Transverse colon (tissue), 4 donors: Measurements from ENCODE around the gene CDK14. TPM values are rescaled to one million over a fixed set of nuclear protein-coding genes. Genes with fewer than 3 reads are reported as not detected.

ENCODE experiments used
- DNase-seq: peaks from one replicate; pipeline ENCODE4 v3.0.0-alpha.2; 2019
- H3K27ac ChIP-seq, 4 donors: fragments of 200-600 bp; sonication (generic); 2 replicates each; pipeline ENCODE4 v1.5.1; 2016 to 2018; ENCODE audit warnings: inconsistent platforms in 4 of 4
- H3K27me3 ChIP-seq: fragments of 200-600 bp; sonication (generic); 2 replicates; pipeline ENCODE4 v1.5.1; 2017; ENCODE audit warnings: inconsistent platforms
- H3K36me3 ChIP-seq, 4 donors: fragments of 200-600 bp; sonication (generic); 2 replicates each; pipeline ENCODE4 v1.5.1; 2017 to 2019; ENCODE audit warnings: inconsistent platforms in 4 of 4
- H3K4me1 ChIP-seq, 4 donors: fragments of 200-600 bp; sonication (generic); 2 replicates each; pipeline ENCODE4 v1.5.1; 2017 to 2020; ENCODE audit warnings: inconsistent platforms in 4 of 4
- H3K4me3 ChIP-seq, 4 donors: fragments of 200-600 bp; sonication (generic); 1 replicate in 1 of 4; 2 replicates in 3 of 4; pipeline versions ENCODE4 v1.5.1 to v1.6.1; 2017 to 2019; ENCODE audit warnings: inconsistent platforms in 4 of 4
- H3K9me3 ChIP-seq, 2 donors: fragments of 200-600 bp; sonication (generic); 2 replicates each; pipeline ENCODE4 v1.5.1; 2017 to 2019; ENCODE audit warnings: inconsistent platforms in 2 of 2
- CTCF ChIP-seq, 5 experiments: fragments of 200-600 bp in 3 of 5; fragments of 450-650 bp in 2 of 5; sonication (generic) in 3 of 5; IDR thresholded peaks; 1 replicate in 2 of 5; 2 replicates in 3 of 5; pipeline ENCODE4 v1.5.1; 2016 to 2017; ENCODE audit warnings: antibody characterized with exemption in 5 of 5, inconsistent platforms in 3 of 5, mild to moderate bottlenecking in 2 of 5, moderate library complexity in 1 of 5
- EP300 ChIP-seq: sonication (generic); formaldehyde crosslinking; IDR thresholded peaks from one replicate; pipeline ENCODE4 v1.6.1; 2017; ENCODE audit warnings: antibody characterized with exemption, low read depth
- POLR2A ChIP-seq: fragments of 450-650 bp; IDR thresholded peaks from one replicate; pipeline ENCODE4 v1.6.1; 2016; ENCODE audit warnings: antibody characterized with exemption, mild to moderate bottlenecking, moderate library complexity
- POLR2AphosphoS5 ChIP-seq, 3 donors: sonication (generic); formaldehyde crosslinking; IDR thresholded peaks; one replicate each; pipeline ENCODE4 v1.6.1; 2016; ENCODE audit warnings: antibody characterized with exemption in 3 of 3
- WGBS, 2 donors: methylation state at CpG; one replicate each; pipeline ENCODE4 v1.1.5; 2018; ENCODE audit warnings: low coverage in 1 of 2; 5-methylcytosine and 5-hydroxymethylcytosine counted together
- in situ Hi-C, 4 donors: fragments of 200-750 bp; cut with MboI; loops; one replicate each; pipeline versions ENCODE4 v1.15.0 to v1.15.1; 2017; ENCODE audit warnings: low sequenced_read_pairs in 3 of 4, low pct_ligation_motif_present in 1 of 4, low pct_unique_long_range_greater_than_20kb in 1 of 4
- intact Hi-C: fragments of 100-400 bp; cut with DNase I; formaldehyde crosslinking; loops from one replicate; pipeline ENCODE4 v1.15.1; 2023; ENCODE audit warnings: low total_unique reads
- total RNA-seq, 4 donors: library from RNA; depleted of rRNA; stranded (reverse); fragments of >200 nt; gene quantifications; one replicate each; pipeline ENCODE4 v1.1.0, GENCODE V29; 2016

Gene CDK14
- total RNA-seq, 4 donors from 2014 or later: 0.40 to 15.4 (median 4.8) TPM

DNA sequence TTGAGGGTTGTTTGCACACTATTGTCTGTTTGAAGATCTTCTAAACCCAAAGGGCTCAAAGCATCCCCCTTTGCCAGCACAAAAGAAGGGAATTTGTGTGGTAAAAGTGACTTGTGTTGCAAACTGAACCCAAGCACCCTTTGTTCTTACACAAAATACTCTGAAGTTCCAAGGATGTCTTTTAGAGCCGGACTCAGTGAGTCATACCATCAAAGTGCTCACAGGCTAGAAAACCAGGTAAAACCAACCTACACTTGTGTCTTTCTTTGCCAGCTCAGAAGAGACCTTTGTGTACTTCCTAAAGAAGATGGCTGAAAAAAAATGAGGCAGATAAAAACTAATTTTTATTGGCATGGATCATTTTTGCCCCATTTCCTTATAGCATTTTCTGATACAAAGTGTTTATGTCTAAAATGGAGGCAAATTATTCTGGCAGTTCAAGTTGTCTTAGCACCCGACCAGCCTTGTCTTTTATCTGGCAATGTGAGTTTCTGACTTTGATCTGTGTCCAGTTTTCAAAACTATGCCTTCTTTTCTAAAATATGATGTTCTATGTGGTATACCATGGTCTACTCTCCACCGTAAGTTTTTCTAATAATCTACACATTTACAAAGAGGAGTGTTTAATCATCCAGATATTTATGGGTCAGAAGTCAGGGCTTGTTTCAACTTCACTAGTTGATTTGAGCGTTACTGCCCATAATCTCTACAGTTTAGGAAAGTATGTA lies 539.7 kb downstream of the CDK14 start:
- in situ Hi-C loops: no loop called here
- no peak for DNase-seq
- H3K4me3 ChIP-seq: no peak overlapping the region
- 58 to 62% methylated on average over 3 to 4 of the region's 4 CpGs for WGBS, 2 donors
- no peaks in the 10 kb centered on the region for H3K9me3 ChIP-seq
- H3K36me3 ChIP-seq: no peaks in the 10 kb centered on the region
- no peak overlapping the region for H3K27ac ChIP-seq
- no peak for TF ChIP-seq POLR2A
- TF ChIP-seq EP300: no peak
- TF ChIP-seq CTCF (IDR thresholded peaks at IDR 0.05): no peak
- no peak for TF ChIP-seq POLR2AphosphoS5 (IDR thresholded peaks at IDR 0.05)
- intact Hi-C loops: no loop called here
- H3K27me3 ChIP-seq: no peaks in the 10 kb centered on the region
- no peaks in the 10 kb centered on the region for H3K4me1 ChIP-seq

DNA sequence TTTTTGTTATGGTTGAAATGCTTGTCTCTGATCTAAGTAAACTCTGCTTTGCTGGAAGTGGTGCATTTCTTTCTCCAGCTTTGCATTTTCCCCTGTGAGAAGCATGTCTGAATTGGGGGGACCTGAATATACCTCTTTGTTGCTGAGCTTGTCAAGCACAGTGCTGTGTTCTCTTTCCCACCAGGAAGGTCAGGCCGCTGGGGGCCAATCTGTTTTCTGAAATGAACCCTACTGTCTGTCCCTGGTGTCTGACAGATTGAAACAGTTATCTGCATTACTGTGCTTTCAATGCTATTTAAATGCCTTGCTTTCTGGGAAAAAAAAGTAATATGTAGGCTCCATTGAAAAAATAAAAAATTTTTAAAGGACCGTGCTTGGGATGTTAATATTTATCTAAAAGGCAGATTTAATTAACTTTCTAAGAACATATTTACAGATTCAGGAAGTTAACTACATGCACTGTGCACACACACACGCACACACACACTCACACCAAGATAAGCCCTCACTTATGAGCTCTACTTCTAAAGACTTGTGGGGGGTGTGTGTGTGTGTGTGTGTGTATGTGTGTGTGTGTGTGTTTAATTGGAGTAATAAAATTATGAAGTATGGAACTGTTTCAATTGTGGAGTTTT lies 541.1 kb downstream of the CDK14 start:
- H3K36me3 ChIP-seq: no peaks in the 10 kb centered on the region
- intact Hi-C loops (no loop called here), in situ Hi-C loops (no loop called here)
- TF ChIP-seq EP300: no peak
- TF ChIP-seq CTCF (IDR thresholded peaks at IDR 0.05): no peak
- TF ChIP-seq POLR2A: no peak
- TF ChIP-seq POLR2AphosphoS5 (IDR thresholded peaks at IDR 0.05): no peak
- 50 to 52% methylated on average over 3 of the region's 3 CpGs for WGBS, 2 donors
- no peaks in the 10 kb centered on the region for H3K9me3 ChIP-seq
- no peaks in the 10 kb centered on the region for H3K27me3 ChIP-seq
- H3K27ac ChIP-seq: no peak overlapping the region
- no peak for DNase-seq
- H3K4me3 ChIP-seq: no peak overlapping the region
- no peaks in the 10 kb centered on the region for H3K4me1 ChIP-seq

- in situ Hi-C loops: no loop called here
- H3K9me3 ChIP-seq: no peaks in the 10 kb centered on the region
- no peak overlapping the region for H3K27ac ChIP-seq
- intact Hi-C loops: no loop called here
- no peaks in the 10 kb centered on the region for H3K36me3 ChIP-seq
- H3K27me3 ChIP-seq: no peaks in the 10 kb centered on the region
- no peak for TF ChIP-seq EP300
- TF ChIP-seq CTCF (IDR thresholded peaks at IDR 0.05): no peak
- no peak for TF ChIP-seq POLR2AphosphoS5 (IDR thresholded peaks at IDR 0.05)
- no peak for TF ChIP-seq POLR2A
- DNase-seq: no peak
- no peak overlapping the region for H3K4me3 ChIP-seq
- no peaks in the 10 kb centered on the region for H3K4me1 ChIP-seq
- WGBS, 2 donors: 38 to 53% methylated on average over 1 of the region's 1 CpG
Observed at GRCh38 chr7:91137788-91138368, 541.8 kb downstream of the CDK14 start.

- TF ChIP-seq EP300 (no peak), POLR2AphosphoS5 (IDR thresholded peaks at IDR 0.05) (no peak), POLR2A (no peak), CTCF (IDR thresholded peaks at IDR 0.05) (no peak)
- in situ Hi-C loops: no loop called here
- H3K36me3 ChIP-seq: no peaks in the 10 kb centered on the region
- DNase-seq: no peak
- H3K27ac ChIP-seq: no peak overlapping the region
- no peaks in the 10 kb centered on the region for H3K27me3 ChIP-seq
- intact Hi-C loops: no loop called here
- no peak overlapping the region for H3K4me3 ChIP-seq
- H3K4me1 ChIP-seq: no peaks in the 10 kb centered on the region
- WGBS, 2 donors: 69 to 85% methylated on average over 2 of the region's 2 CpGs
- H3K9me3 ChIP-seq: no peaks in the 10 kb centered on the region
Observed at GRCh38 chr7:91140286-91140685, 544.2 kb downstream of the CDK14 start.
